Neural cell (in vitro differentiated cells): ENCODE measurements around the gene PRKCA. TPM values are rescaled to one million over a fixed set of nuclear protein-coding genes. Genes with fewer than 3 reads are reported as not detected.

Experiments
- H2AFZ ChIP-seq: fragments of 200-600, 300-800 bp; sonication (generic), shearing (Covaris generic); 2 replicates; pipeline ENCODE4 v1.6.0; 2014; ENCODE audit warnings: low read depth, mild to moderate bottlenecking, antibody characterized with exemption, low read length, moderate library complexity
- H3F3A ChIP-seq: fragments of 200-600 bp; shearing (Covaris generic); 2 replicates; pipeline ENCODE4 v1.6.1; 2016; ENCODE audit warnings: mild to moderate bottlenecking, moderate library complexity, mixed read lengths, antibody characterized with exemption, low read length; ENCODE audit not compliant: insufficient read depth, poor library complexity, severe bottlenecking
- H3K27ac ChIP-seq: fragments of 200-600, 300-800 bp; sonication (generic), shearing (Covaris generic); 2 replicates; pipeline ENCODE4 v1.5.1; 2014; ENCODE audit warnings: mild to moderate bottlenecking, low read length, moderate library complexity
- H3K27me3 ChIP-seq: fragments of 300-800, 200-600 bp; sonication (generic), shearing (Covaris generic); 2 replicates; pipeline ENCODE4 v1.6.0; 2014; ENCODE audit warnings: mild to moderate bottlenecking, low read depth, low read length, moderate library complexity; ENCODE audit not compliant: insufficient read depth
- H3K36me3 ChIP-seq: fragments of 300-800, 200-600 bp; sonication (generic), shearing (Covaris generic); 2 replicates; pipeline ENCODE4 v1.5.1; 2014; ENCODE audit warnings: mild to moderate bottlenecking, antibody characterized with exemption, low read length, moderate library complexity; ENCODE audit not compliant: insufficient read depth
- H3K4me2 ChIP-seq: fragments of 300-800, 200-600 bp; sonication (generic), shearing (Covaris generic); 2 replicates; pipeline ENCODE4 v1.6.0; 2014; ENCODE audit warnings: mild to moderate bottlenecking, low read length
- H3K4me3 ChIP-seq: fragments of 300-800, 200-600 bp; sonication (generic), shearing (Covaris generic); 2 replicates; pipeline ENCODE4 v1.5.1; 2014; ENCODE audit warnings: mild to moderate bottlenecking, low read length, moderate library complexity
- H3K79me2 ChIP-seq: fragments of 200-600 bp; shearing (Covaris generic); replicated peaks from 2 replicates; pipeline ENCODE4 v1.6.0; 2014; ENCODE audit warnings: mild to moderate bottlenecking, low read length, moderate library complexity; ENCODE audit not compliant: insufficient read depth
- H3K9ac ChIP-seq: fragments of 300-800, 200-600 bp; sonication (generic), shearing (Covaris generic); 2 replicates; pipeline ENCODE4 v1.6.1; 2016; ENCODE audit warnings: mild to moderate bottlenecking, low read length, mixed read lengths
- H3K9me2 ChIP-seq: fragments of 200-600 bp; shearing (Covaris generic); 2 replicates; pipeline ENCODE4 v1.6.1; 2016; ENCODE audit warnings: mild to moderate bottlenecking, low read length, mixed read lengths; ENCODE audit not compliant: insufficient read depth
- H3K9me3 ChIP-seq: fragments of 200-600, 300-800 bp; sonication (generic), shearing (Covaris generic); 2 replicates; pipeline ENCODE4 v1.6.1; 2016; ENCODE audit warnings: mild to moderate bottlenecking, mixed run types, low read length, moderate library complexity, mixed read lengths
- H4K20me1 ChIP-seq: fragments of 200-600 bp; shearing (Covaris generic); 2 replicates; pipeline ENCODE4 v1.6.1; 2016; ENCODE audit warnings: mild to moderate bottlenecking, mixed run types; ENCODE audit not compliant: insufficient read depth
- EP300 ChIP-seq: fragments of 450-650 bp; conservative IDR thresholded peaks from 2 replicates; pipeline ENCODE4 v1.6.1; 2014; ENCODE audit warnings: antibody characterized with exemption, mild to moderate bottlenecking, moderate library complexity; ENCODE audit not compliant: poor library complexity, severe bottlenecking
- EZH2 ChIP-seq: fragments of 200-600, 300-800 bp; shearing (Covaris generic), sonication (generic); IDR thresholded peaks from 2 replicates; pipeline ENCODE4 v1.6.1; 2014; ENCODE audit warnings: antibody characterized with exemption, low read length, borderline replicate concordance, mild to moderate bottlenecking; ENCODE audit not compliant: insufficient read depth, poor library complexity, severe bottlenecking
- MXI1 ChIP-seq: fragments of 450-650 bp; conservative IDR thresholded peaks from 2 replicates; pipeline ENCODE4 v1.6.1; 2014; ENCODE audit warnings: antibody characterized with exemption, mild to moderate bottlenecking; ENCODE audit not compliant: poor library complexity, severe bottlenecking
- POLR2AphosphoS5 ChIP-seq: IDR thresholded peaks from 2 replicates; pipeline ENCODE4 v1.6.1; 2012
- RAD21 ChIP-seq: fragments of 450-650 bp; conservative IDR thresholded peaks from 2 replicates; pipeline ENCODE4 v1.6.1; 2014; ENCODE audit warnings: antibody characterized with exemption, mild to moderate bottlenecking, moderate library complexity
- SMC3 ChIP-seq: fragments of 450-650 bp; conservative IDR thresholded peaks from 2 replicates; pipeline ENCODE4 v1.6.1; 2014; ENCODE audit warnings: antibody characterized with exemption, mild to moderate bottlenecking, moderate library complexity; ENCODE audit not compliant: poor library complexity
- TAF1 ChIP-seq: IDR thresholded peaks from 2 replicates; pipeline ENCODE4 v1.6.1; 2012; ENCODE audit warnings: low read depth
- polyA plus RNA-seq: library from polyadenylated mRNA; depleted of rRNA; stranded (reverse); fragments of >200 nt; gene quantifications from 2 replicates; pipeline ENCODE4 v1.2.3, GENCODE V29; 2014
- TF ChIP-seq, protein P1 (sequence below): fragments of 450-650 bp; IDR thresholded peaks from 2 replicates; pipeline ENCODE4 v1.5.1; 2014; ENCODE audit warnings: antibody characterized with exemption, mild to moderate bottlenecking, moderate library complexity; ENCODE audit not compliant: poor library complexity, severe bottlenecking
- TF ChIP-seq, protein P2 (sequence below): IDR thresholded peaks from 2 replicates; pipeline ENCODE4 v1.6.1; 2012; ENCODE audit warnings: borderline replicate concordance

The PRKCA gene
- polyA plus RNA-seq, 1 donor from 2014 or later = 5.9 TPM

DNA sequence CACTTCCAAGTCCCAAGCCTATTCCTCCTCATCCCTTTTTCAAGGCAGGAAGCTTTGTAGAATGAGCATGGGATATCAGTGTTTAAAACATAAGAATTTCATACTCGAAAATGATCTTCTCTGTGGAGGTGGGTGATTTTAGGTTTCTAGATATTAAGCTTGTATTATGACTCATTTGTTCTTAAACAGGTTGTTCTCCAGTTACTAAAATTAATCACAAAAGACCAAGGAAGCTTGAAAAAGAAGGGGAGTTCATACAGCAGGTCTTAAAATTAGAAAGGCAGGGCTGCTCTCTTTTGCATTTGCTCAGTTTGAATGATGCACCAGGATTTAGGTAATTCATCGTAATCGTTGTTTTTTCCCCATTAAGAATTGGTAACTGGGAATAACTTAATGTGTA is 208.7 kb downstream of the PRKCA start:
- Histone ChIP-seq H2AFZ (no peak overlapping the region), H3K9me3 (no peaks in the 10 kb centered on the region), H3K27ac (no peak overlapping the region)

DNA sequence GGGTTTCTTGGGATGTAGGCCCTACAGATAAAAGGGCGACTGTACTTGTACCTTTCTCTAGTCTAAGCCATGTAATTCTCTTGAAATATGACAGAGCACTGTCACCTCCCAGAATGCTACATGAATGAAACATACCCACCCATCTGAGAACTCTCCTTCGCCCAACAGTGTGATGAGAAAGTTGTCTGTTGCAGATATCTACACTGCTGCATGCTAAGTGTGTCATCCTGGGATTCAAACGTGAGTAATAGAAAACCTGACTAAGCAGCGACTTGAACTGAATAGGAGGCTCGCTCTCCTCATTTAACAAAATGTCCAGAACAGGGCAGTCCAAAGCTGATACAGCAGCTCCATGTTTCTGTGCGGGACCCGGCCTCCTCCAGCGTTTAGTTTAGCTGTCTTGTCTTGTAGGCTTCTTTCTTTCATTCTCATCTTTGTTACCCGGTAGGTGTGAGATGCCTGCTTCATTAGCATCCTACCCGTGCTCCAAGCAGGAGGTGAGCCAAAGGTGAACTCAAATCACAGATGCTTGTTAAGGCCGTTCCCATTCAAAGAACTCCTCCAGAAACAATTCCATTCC is 211.9 kb downstream of the PRKCA start:
- no peaks in the 10 kb centered on the region for H3K27me3 ChIP-seq

More for the DNA sequence above, 208.7 kb downstream of the PRKCA start:
- Histone ChIP-seq H3K79me2 (no peaks in the 10 kb centered on the region), H3K9ac (no peak overlapping the region), H4K20me1 (no peaks in the 10 kb centered on the region), H3K4me2 (no peak overlapping the region), H3K36me3 (no peaks in the 10 kb centered on the region), H3K4me3 (no peak overlapping the region), H3K27me3 (no peaks in the 10 kb centered on the region), H3K9me2 (no peaks in the 10 kb centered on the region), H3F3A (no peaks in the 10 kb centered on the region)
- TF ChIP-seq SMC3 (no peak), EP300 (no peak), RAD21 (no peak), POLR2AphosphoS5 (no peak), MXI1 (no peak)
- TF ChIP-seq, protein P1, sequence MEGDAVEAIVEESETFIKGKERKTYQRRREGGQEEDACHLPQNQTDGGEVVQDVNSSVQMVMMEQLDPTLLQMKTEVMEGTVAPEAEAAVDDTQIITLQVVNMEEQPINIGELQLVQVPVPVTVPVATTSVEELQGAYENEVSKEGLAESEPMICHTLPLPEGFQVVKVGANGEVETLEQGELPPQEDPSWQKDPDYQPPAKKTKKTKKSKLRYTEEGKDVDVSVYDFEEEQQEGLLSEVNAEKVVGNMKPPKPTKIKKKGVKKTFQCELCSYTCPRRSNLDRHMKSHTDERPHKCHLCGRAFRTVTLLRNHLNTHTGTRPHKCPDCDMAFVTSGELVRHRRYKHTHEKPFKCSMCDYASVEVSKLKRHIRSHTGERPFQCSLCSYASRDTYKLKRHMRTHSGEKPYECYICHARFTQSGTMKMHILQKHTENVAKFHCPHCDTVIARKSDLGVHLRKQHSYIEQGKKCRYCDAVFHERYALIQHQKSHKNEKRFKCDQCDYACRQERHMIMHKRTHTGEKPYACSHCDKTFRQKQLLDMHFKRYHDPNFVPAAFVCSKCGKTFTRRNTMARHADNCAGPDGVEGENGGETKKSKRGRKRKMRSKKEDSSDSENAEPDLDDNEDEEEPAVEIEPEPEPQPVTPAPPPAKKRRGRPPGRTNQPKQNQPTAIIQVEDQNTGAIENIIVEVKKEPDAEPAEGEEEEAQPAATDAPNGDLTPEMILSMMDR = no peak

More for the DNA sequence above, 211.9 kb downstream of the PRKCA start:
- H3K9me2 ChIP-seq = no peaks in the 10 kb centered on the region
- no peak for TF ChIP-seq EZH2
- no peak for TF ChIP-seq MXI1
- TF ChIP-seq, protein P2, sequence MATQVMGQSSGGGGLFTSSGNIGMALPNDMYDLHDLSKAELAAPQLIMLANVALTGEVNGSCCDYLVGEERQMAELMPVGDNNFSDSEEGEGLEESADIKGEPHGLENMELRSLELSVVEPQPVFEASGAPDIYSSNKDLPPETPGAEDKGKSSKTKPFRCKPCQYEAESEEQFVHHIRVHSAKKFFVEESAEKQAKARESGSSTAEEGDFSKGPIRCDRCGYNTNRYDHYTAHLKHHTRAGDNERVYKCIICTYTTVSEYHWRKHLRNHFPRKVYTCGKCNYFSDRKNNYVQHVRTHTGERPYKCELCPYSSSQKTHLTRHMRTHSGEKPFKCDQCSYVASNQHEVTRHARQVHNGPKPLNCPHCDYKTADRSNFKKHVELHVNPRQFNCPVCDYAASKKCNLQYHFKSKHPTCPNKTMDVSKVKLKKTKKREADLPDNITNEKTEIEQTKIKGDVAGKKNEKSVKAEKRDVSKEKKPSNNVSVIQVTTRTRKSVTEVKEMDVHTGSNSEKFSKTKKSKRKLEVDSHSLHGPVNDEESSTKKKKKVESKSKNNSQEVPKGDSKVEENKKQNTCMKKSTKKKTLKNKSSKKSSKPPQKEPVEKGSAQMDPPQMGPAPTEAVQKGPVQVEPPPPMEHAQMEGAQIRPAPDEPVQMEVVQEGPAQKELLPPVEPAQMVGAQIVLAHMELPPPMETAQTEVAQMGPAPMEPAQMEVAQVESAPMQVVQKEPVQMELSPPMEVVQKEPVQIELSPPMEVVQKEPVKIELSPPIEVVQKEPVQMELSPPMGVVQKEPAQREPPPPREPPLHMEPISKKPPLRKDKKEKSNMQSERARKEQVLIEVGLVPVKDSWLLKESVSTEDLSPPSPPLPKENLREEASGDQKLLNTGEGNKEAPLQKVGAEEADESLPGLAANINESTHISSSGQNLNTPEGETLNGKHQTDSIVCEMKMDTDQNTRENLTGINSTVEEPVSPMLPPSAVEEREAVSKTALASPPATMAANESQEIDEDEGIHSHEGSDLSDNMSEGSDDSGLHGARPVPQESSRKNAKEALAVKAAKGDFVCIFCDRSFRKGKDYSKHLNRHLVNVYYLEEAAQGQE = no peak
- TF ChIP-seq RAD21 = no peak
- no peak for TF ChIP-seq EP300
- TF ChIP-seq, protein P1 = no peak
- no peak for TF ChIP-seq SMC3
- TF ChIP-seq POLR2AphosphoS5 = no peak
- TF ChIP-seq TAF1 = no peak
- H3K4me2 ChIP-seq = no peak overlapping the region
- H3K9ac ChIP-seq = no peak overlapping the region
- no peaks in the 10 kb centered on the region for H4K20me1 ChIP-seq
- H3F3A ChIP-seq = no peaks in the 10 kb centered on the region
- H3K79me2 ChIP-seq = no peaks in the 10 kb centered on the region
- H3K27ac ChIP-seq = no peak overlapping the region
- H2AFZ ChIP-seq = no peak overlapping the region
- H3K36me3 ChIP-seq = no peaks in the 10 kb centered on the region
- H3K9me3 ChIP-seq = no peaks in the 10 kb centered on the region
- H3K4me3 ChIP-seq = no peak overlapping the region
